Effector memory CD8-positive, alpha-beta T cell (primary cell): ENCODE measurements around the gene PGAP1.

Experiments used
- ATAC-seq: fragments of 150-1000 bp; cut with Tn5 transposase; replicated peaks from 2 replicates; pipeline ENCODE4 v1.10.0; 2021; ENCODE audit warnings: mild to moderate bottlenecking, moderate library complexity
- DNase-seq, 3 experiments: peaks; one replicate each; pipeline ENCODE4 v3.0.0; 2021
- H3K27ac Mint-ChIP-seq, 2 donors: one replicate each; pipeline ENCODE4 v1.8.0; 2022; ENCODE audit warnings: mild to moderate bottlenecking in 2 of 2, mixed read lengths in 2 of 2, moderate library complexity in 2 of 2
- H3K27me3 Mint-ChIP-seq, 2 donors: one replicate each; pipeline ENCODE4 v1.8.0; 2022; ENCODE audit warnings: mixed read lengths in 2 of 2
- H3K36me3 Mint-ChIP-seq: one replicate; pipeline ENCODE4 v1.8.0; 2022; ENCODE audit warnings: mild to moderate bottlenecking, moderate library complexity, mixed read lengths; ENCODE audit not compliant: insufficient read depth
- H3K4me1 Mint-ChIP-seq, 2 donors: one replicate each; pipeline ENCODE4 v1.8.0; 2022; ENCODE audit warnings: low read depth in 2 of 2, mixed read lengths in 2 of 2
- H3K4me3 Mint-ChIP-seq, 2 donors: one replicate each; pipeline ENCODE4 v1.8.0; 2022; ENCODE audit warnings: mild to moderate bottlenecking in 2 of 2, mixed read lengths in 2 of 2, moderate library complexity in 2 of 2
- H3K9me3 Mint-ChIP-seq, 2 donors: one replicate each; pipeline ENCODE4 v1.8.0; 2022; ENCODE audit warnings: mixed read lengths in 2 of 2

The PGAP1 gene

GRCh38 chr2:196935432-196935831 lies 8.9 kb upstream of the PGAP1 start:
- no peak for ATAC-seq
- Mint-ChIP-seq H3K9me3 (no peaks in the 10 kb centered on the region), H3K4me3 (no peak overlapping the region), H3K27me3 (peaks cover 5 to 12% of the 10 kb centered on the region in 2 donors), H3K36me3 (no peaks in the 10 kb centered on the region), H3K4me1 (no peaks in the 10 kb centered on the region), H3K27ac (no peak overlapping the region)
- DNase-seq: no peak

- H3K4me1 Mint-ChIP-seq: no peaks in the 10 kb centered on the region
- H3K36me3 Mint-ChIP-seq: no peaks in the 10 kb centered on the region
- no peak overlapping the region for H3K4me3 Mint-ChIP-seq
- H3K27ac Mint-ChIP-seq: no peak overlapping the region
- H3K9me3 Mint-ChIP-seq: no peaks in the 10 kb centered on the region
- DNase-seq (no peak), ATAC-seq (no peak)
- peaks cover under 1 to 5% of the 10 kb centered on the region in 2 donors for H3K27me3 Mint-ChIP-seq
Observed at GRCh38 chr2:196934672-196935071, 8.2 kb upstream of the PGAP1 start.

DNA sequence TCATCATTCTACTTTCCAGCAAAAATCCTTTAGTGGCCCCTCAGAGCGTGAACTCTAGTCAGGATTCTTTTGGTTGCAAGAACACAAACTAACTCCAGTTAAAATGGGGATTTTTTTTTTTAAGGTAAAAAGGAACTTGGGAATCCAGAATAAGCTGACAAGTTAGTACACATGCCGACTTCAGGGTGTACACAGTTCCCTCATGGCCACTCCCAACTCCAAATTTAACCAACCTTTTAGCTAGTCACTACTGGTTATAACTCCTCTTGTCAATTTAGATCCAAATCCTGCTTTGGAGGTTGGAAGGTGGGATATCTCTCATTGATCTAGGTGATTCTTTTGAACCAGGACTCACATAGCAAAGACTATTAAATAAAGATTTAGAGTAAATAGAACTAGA lies 5.0 kb upstream of the PGAP1 start:
- no peak for DNase-seq
- ATAC-seq: no peak
- H3K36me3 Mint-ChIP-seq: peaks cover 5% of the 10 kb centered on the region
- H3K4me3 Mint-ChIP-seq: no peak overlapping the region
- H3K27me3 Mint-ChIP-seq: no peaks in the 10 kb centered on the region
- peaks cover 7 to 8% of the 10 kb centered on the region in 2 donors for H3K4me1 Mint-ChIP-seq
- H3K27ac Mint-ChIP-seq: no peak overlapping the region
- no peaks in the 10 kb centered on the region for H3K9me3 Mint-ChIP-seq

DNA sequence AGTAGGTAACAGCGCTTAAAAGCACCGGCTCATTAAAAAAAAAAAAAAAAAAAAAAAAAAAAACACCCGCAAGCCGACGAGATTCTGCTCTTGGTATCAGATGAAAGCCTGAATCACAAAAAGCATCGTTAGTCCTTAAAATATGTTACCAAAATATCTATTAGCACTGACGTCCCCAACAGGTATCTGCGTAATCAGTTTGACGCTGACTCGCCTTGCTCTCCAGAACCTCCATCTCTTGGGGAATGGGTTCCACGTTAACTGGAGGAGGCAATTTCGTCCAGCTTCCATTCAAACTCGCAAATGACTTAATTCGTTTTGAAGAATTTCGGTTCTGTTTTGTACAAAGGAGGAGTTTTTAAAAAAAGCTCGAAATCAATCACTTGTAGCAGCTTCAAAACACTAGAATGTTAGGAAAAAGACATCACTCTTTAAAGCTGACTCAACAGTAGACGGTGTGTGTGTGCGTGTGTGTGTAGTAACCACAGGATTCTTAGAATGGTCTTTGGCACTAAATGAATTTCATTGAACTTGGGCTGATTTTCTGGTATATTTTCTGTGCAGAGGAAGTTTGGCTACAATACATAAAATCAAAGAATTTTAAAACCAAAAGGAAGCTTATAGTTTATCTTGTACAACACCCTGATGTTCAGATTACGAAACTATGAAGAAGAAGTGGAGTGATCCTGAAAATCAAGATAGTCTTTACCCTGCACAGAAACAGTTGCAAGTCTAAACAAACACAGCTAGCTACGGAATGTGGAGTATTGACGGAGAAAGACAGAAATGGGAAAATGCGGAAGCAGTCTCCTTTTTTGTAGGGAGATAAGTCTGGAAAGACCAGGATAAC lies 1.1 kb upstream of the PGAP1 start:
- Mint-ChIP-seq H3K27ac (peak overlapping the region; percentile 88 to 92), H3K9me3 (no peaks in the 10 kb centered on the region), H3K36me3 (peaks cover 16% of the 10 kb centered on the region), H3K4me3 (peak overlapping the region; percentile 90 to 95), H3K4me1 (peaks cover 15 to 21% of the 10 kb centered on the region in 2 donors), H3K27me3 (no peaks in the 10 kb centered on the region)
- ATAC-seq (peak; percentile 20), DNase-seq (peak; percentile 14 to 24 (median 14))

DNA sequence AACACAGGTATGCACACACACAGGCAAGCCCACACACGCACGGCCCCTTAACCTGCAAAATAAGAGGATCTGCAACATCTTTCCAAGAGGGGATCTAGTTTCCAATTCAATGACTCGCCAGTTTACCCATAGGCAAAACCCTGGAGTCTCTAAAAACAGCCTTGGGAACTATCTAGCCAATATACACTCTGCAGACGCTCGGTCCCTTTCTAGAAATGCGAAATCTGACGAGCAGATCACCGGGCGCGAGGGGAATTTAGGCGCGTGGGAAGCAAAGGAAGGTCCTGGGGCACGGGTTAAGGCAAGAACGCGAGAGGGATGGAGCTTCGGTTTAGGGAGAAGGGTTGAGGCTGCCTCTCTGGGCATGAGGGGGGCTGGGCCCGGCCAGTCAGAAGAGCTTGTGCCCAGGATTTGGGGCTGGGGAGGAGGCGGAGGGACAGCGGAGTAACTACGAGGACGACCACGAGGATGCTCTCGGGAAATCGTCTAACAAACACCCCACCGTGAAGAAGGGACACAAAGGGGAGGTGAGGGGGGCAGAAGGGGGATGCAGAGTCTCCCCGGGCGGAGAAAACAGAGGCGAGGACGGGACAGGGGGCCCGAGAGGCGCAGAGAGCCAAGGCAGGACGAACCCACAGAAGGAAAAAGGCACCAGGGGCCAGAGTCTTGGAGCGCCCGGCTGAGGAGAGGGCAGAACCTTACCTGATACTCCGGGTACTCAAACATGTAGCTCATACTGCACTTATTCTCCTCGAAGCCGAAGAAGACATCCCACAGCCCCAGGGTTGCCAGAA lies 542 bp downstream of the PGAP1 start:
- Mint-ChIP-seq H3K4me3 (peak overlapping the region; percentile 90 to 95), H3K9me3 (no peaks in the 10 kb centered on the region), H3K36me3 (peaks cover 16% of the 10 kb centered on the region), H3K27ac (peak overlapping the region; percentile 88 to 92), H3K4me1 (peaks cover 15 to 25% of the 10 kb centered on the region in 2 donors), H3K27me3 (no peaks in the 10 kb centered on the region)
- peak in 2 of 3 experiments; percentile 4 to 7 for DNase-seq
- peak; percentile 5 for ATAC-seq

DNA sequence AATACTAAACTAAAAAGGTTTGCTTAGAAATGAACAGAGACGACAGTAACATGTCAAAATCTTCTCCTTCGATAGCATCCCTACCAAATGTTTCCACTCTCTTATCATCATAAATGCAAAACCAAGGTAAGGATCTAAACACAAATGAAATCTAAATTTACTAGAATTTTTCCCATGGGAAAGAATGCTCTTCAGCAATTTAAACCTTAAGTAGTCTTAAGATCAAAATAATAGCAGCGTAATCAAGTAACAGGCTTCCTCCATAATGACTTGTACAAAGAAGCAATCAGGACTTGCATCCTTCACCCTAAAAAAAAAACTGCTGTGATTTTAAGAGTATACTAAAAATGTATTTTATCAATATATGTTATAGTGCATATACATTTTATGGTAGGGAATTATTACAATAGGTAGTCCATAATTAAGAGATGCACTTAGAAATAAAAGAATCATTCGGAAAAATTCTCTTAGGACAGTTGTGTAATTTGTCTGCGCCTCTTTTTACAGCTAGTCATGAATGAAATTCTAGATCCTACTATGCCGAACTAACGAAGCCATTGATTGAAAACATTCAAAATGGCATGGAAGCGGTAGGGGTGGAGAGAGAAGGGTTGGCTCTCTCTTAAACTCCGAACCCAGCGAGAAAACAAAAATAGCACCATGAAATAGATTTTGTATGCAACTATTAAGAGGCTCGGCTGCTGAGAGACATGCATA lies 1.3 kb downstream of the PGAP1 start:
- DNase-seq: no peak
- H3K4me3 Mint-ChIP-seq: peak overlapping the region; percentile 90 to 95
- no peaks in the 10 kb centered on the region for H3K9me3 Mint-ChIP-seq
- no peak for ATAC-seq
- peaks cover 15 to 26% of the 10 kb centered on the region in 2 donors for H3K4me1 Mint-ChIP-seq
- peak overlapping the region; percentile 88 to 92 for H3K27ac Mint-ChIP-seq
- peaks cover 16% of the 10 kb centered on the region for H3K36me3 Mint-ChIP-seq
- H3K27me3 Mint-ChIP-seq: no peaks in the 10 kb centered on the region

- H3K4me3 Mint-ChIP-seq: no peak overlapping the region
- peaks cover 15 to 26% of the 10 kb centered on the region in 2 donors for H3K4me1 Mint-ChIP-seq
- no peaks in the 10 kb centered on the region for H3K9me3 Mint-ChIP-seq
- ATAC-seq (no peak), DNase-seq (no peak)
- no peak overlapping the region for H3K27ac Mint-ChIP-seq
- no peaks in the 10 kb centered on the region for H3K27me3 Mint-ChIP-seq
- peaks cover 16% of the 10 kb centered on the region for H3K36me3 Mint-ChIP-seq
Observed at GRCh38 chr2:196924051-196924450, 2.5 kb downstream of the PGAP1 start.

DNA sequence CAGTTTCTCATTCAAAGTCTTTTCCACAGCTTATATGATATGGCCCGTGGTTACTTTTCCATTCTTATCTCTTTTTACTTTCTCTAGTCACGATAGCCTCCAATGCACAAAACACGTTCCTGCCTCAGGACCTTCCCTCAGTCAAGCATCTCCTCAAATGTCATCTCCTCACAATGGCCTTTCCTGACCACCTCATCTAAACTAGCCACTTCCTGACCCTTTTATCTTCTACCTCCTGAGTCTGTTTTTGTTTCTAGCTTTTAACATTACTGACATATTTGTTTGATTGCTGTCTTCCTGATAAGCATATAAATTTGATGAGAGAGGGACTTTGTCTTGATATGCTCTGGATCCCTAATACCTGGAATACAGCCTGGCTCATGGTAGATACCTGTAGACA lies 7.6 kb downstream of the PGAP1 start:
- Mint-ChIP-seq H3K4me1 (peaks cover 8 to 15% of the 10 kb centered on the region in 2 donors), H3K36me3 (no peaks in the 10 kb centered on the region)

DNA sequence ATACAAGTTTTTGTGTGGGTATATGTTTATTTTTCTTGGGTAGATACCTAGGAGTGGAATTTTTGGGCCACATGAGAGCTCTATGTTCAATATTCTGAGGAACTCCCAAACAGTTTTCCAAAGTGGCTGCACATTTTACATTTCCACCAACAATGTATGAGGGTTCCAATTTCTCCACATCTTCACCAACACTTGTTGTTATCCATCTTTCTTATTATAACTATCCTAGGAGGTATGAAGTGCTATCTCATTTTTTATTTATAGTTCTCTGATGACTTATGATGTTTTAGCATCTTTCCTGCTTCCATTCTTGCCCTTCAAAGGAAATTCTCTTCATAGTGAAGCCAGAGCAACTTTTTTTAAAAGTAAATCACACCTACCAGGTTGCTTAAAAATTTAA lies 8.7 kb downstream of the PGAP1 start:
- no peaks in the 10 kb centered on the region for H3K36me3 Mint-ChIP-seq
- H3K27me3 Mint-ChIP-seq: no peaks in the 10 kb centered on the region
- H3K9me3 Mint-ChIP-seq: no peaks in the 10 kb centered on the region
- H3K4me3 Mint-ChIP-seq: no peak overlapping the region
- no peak for DNase-seq
- H3K27ac Mint-ChIP-seq: peak overlapping the region in 1 of 2 donors; percentile 16
- H3K4me1 Mint-ChIP-seq: peaks cover 8 to 15% of the 10 kb centered on the region in 2 donors
- ATAC-seq: no peak

More for the DNA sequence above, 7.6 kb downstream of the PGAP1 start:
- Mint-ChIP-seq H3K4me3 (no peak overlapping the region), H3K27me3 (no peaks in the 10 kb centered on the region), H3K27ac (no peak overlapping the region), H3K9me3 (no peaks in the 10 kb centered on the region)
- DNase-seq (no peak), ATAC-seq (no peak)

GRCh38 chr2:196915507-196916189 lies 10.9 kb downstream of the PGAP1 start:
- H3K9me3 Mint-ChIP-seq: no peaks in the 10 kb centered on the region
- no peak for DNase-seq
- peak overlapping the region; percentile 0 to 9 for H3K4me3 Mint-ChIP-seq
- no peaks in the 10 kb centered on the region for H3K27me3 Mint-ChIP-seq
- peaks cover 8 to 11% of the 10 kb centered on the region in 2 donors for H3K4me1 Mint-ChIP-seq
- peak overlapping the region; percentile 2 to 50 for H3K27ac Mint-ChIP-seq
- peak; percentile 72 for ATAC-seq
- no peaks in the 10 kb centered on the region for H3K36me3 Mint-ChIP-seq

DNA sequence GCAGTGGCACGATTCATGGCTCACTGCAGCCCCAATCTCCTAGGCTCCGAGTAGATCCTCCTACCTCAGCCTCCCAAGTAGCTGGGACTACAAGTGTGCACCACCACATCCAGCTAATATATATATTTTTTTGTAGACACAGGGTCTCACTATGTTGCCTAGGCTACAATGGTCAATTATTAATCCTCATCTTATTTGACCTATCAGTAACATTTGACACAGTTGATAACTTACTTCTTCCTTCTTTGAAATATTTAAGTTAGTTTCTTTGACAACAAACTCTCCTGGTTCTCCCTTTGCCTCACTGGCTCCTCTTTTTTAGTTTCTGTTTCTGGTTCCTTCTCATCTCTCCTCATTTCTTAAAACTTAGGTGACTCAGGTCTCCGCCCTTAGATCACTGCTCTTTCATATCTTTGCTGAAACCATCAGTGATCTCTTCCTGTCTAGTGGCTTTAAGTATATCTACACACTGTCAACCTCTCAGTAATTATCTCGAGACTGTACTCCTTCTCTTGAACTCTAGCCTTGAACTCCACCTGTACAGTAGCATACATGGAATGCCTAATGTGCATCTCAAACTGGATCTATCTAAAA lies 11.5 kb downstream of the PGAP1 start:
- ATAC-seq: peak; percentile 92
- no peaks in the 10 kb centered on the region for H3K27me3 Mint-ChIP-seq
- DNase-seq: no peak
- H3K9me3 Mint-ChIP-seq: no peaks in the 10 kb centered on the region
- H3K27ac Mint-ChIP-seq: peak overlapping the region; percentile 2 to 50
- no peaks in the 10 kb centered on the region for H3K36me3 Mint-ChIP-seq
- peaks cover 8 to 11% of the 10 kb centered on the region in 2 donors for H3K4me1 Mint-ChIP-seq
- H3K4me3 Mint-ChIP-seq: peak overlapping the region; percentile 0 to 9

GRCh38 chr2:196913691-196914090 lies 12.8 kb downstream of the PGAP1 start:
- DNase-seq (no peak), ATAC-seq (no peak)
- H3K36me3 Mint-ChIP-seq: no peaks in the 10 kb centered on the region
- H3K4me3 Mint-ChIP-seq: no peak overlapping the region
- H3K27ac Mint-ChIP-seq: peak overlapping the region; percentile 7 to 19
- H3K4me1 Mint-ChIP-seq: peaks cover 8 to 11% of the 10 kb centered on the region in 2 donors
- no peaks in the 10 kb centered on the region for H3K9me3 Mint-ChIP-seq
- H3K27me3 Mint-ChIP-seq: no peaks in the 10 kb centered on the region
